Measurements from ENCODE around the gene CACNG3.
"Not testable (repeated sequence)": the region's sequence is repeated elsewhere in the genome, so short reads cannot be mapped to it uniquely, and the experiment has no call there.

The CACNG3 gene

GRCh38 chr16:24232936-24233335 is 23.2 kb upstream of the CACNG3 start:
- Histone ChIP-seq H3K27ac (no peak overlapping the region), H4K20me1 (no peaks in the 10 kb centered on the region), H3K9me3 (replicated peaks in 1 of 11) (peaks cover 4 to 17% (median 7%) of the 10 kb centered on the region in 11 experiments; a peak in 18 of 22 replicates), H3K4me2 (no peak overlapping the region), H3K4me3 (no peak overlapping the region), H3K27me3 (no peaks in the 10 kb centered on the region), H3K4me1 (no peaks in the 10 kb centered on the region), H3K36me3 (no peaks in the 10 kb centered on the region), H3K9ac (no peak overlapping the region)
- no peak for TF ChIP-seq Cebpa-rat (IDR thresholded peaks at IDR 0.05)

GRCh38 chr16:24234737-24235136 is 21.4 kb upstream of the CACNG3 start:
- H3K27ac ChIP-seq = no peak overlapping the region
- H3K9ac ChIP-seq = no peak overlapping the region
- H3K4me1 ChIP-seq = no peaks in the 10 kb centered on the region
- no peak overlapping the region for H3K4me3 ChIP-seq
- 0 out of 22 replicates have a peak, but pooled peaks cover 0 to 3% (median 0%) of the 10 kb centered on the region in 11 experiments for H3K36me3 ChIP-seq
- TF ChIP-seq Cebpa-rat (IDR thresholded peaks at IDR 0.05) = no peak
- H3K27me3 ChIP-seq = no peaks in the 10 kb centered on the region
- no peak overlapping the region for H3K4me2 ChIP-seq
- no peaks in the 10 kb centered on the region for H4K20me1 ChIP-seq
- H3K9me3 ChIP-seq (replicated peaks in 1 of 11) = peaks cover 19 to 35% (median 23%) of the 10 kb centered on the region in 11 experiments

- Histone ChIP-seq H3K27me3 (no peaks in the 10 kb centered on the region), H4K20me1 (no peaks in the 10 kb centered on the region), H3K4me1 (no peaks in the 10 kb centered on the region), H3K9ac (no peak overlapping the region), H3K27ac (no peak overlapping the region), H3K9me3 (replicated peaks in 1 of 11) (peaks cover 19 to 44% (median 24%) of the 10 kb centered on the region in 11 experiments), H3K4me3 (no peak overlapping the region), H3K4me2 (no peak overlapping the region), H3K36me3 (0 out of 22 replicates have a peak, but pooled peaks cover 0 to 3% (median 0%) of the 10 kb centered on the region in 11 experiments)
- no peak for TF ChIP-seq Cebpa-rat (IDR thresholded peaks at IDR 0.05)
Measured at GRCh38 chr16:24235806-24236205, 20.3 kb upstream of the CACNG3 start.

GRCh38 chr16:24238846-24239245 is 17.3 kb upstream of the CACNG3 start:
- H3K27ac ChIP-seq, H3K27me3 ChIP-seq, H3K4me3 ChIP-seq, H3K9ac ChIP-seq, H3K4me1 ChIP-seq, H3K4me2 ChIP-seq, H4K20me1 ChIP-seq, H3K36me3 ChIP-seq: not testable (repeated sequence)
- H3K9me3 ChIP-seq (replicated peaks in 1 of 11) = peaks cover 19 to 44% (median 24%) of the 10 kb centered on the region in 11 experiments

GRCh38 chr16:24246911-24247607 is 9.1 kb upstream of the CACNG3 start:
- Histone ChIP-seq H4K20me1 (no peaks in the 10 kb centered on the region), H3K4me2 (no peak overlapping the region), H3K9ac (no peak overlapping the region), H3K4me3 (no peak overlapping the region), H3K27ac (no peak overlapping the region), H3K36me3 (no peaks in the 10 kb centered on the region), H3K27me3 (no peaks in the 10 kb centered on the region), H3K9me3 (replicated peaks in 1 of 11) (no peaks in the 10 kb centered on the region), H3K4me1 (peaks cover 0 to 29% (median 16%) of the 10 kb centered on the region in 10 experiments; a peak in 14 of 20 replicates)
- no peak for TF ChIP-seq Cebpa-rat (IDR thresholded peaks at IDR 0.05)

- Histone ChIP-seq H3K27ac (no peak overlapping the region), H3K4me1 (peaks cover 0 to 39% (median 21%) of the 10 kb centered on the region in 10 experiments; a peak in 14 of 20 replicates), H3K9me3 (replicated peaks in 1 of 11) (no peaks in the 10 kb centered on the region), H3K36me3 (no peaks in the 10 kb centered on the region), H4K20me1 (peaks cover 0 to 4% (median 0%) of the 10 kb centered on the region in 11 experiments; a peak in 4 of 22 replicates), H3K27me3 (no peaks in the 10 kb centered on the region), H3K9ac (no peak overlapping the region), H3K4me2 (no peak overlapping the region; a peak in 1 of 22 replicates), H3K4me3 (no peak overlapping the region)
- TF ChIP-seq Cebpa-rat (IDR thresholded peaks at IDR 0.05) = no peak
Measured at GRCh38 chr16:24253192-24253591, 2.9 kb upstream of the CACNG3 start.

- no peak overlapping the region for H3K4me2 ChIP-seq
- H3K4me1 ChIP-seq = peaks cover 0 to 7% (median 0%) of the 10 kb centered on the region in 10 experiments; a peak in 4 of 20 replicates
- H3K9ac ChIP-seq = no peak overlapping the region
- TF ChIP-seq Cebpa-rat (IDR thresholded peaks at IDR 0.05) = peak in 2 of 11 experiments; percentile 50 to 65; a peak in 2 of 22 replicates
- no peak overlapping the region for H3K4me3 ChIP-seq
- H3K27me3 ChIP-seq = no peaks in the 10 kb centered on the region
- H3K9me3 ChIP-seq (replicated peaks in 1 of 11) = no peaks in the 10 kb centered on the region
- H3K36me3 ChIP-seq = no peaks in the 10 kb centered on the region
- no peak overlapping the region for H3K27ac ChIP-seq
- H4K20me1 ChIP-seq = peaks cover 0 to 4% (median 0%) of the 10 kb centered on the region in 11 experiments; a peak in 4 of 22 replicates
Measured at GRCh38 chr16:24257958-24258357, 1.8 kb downstream of the CACNG3 start.

- Histone ChIP-seq H3K4me1 (peaks cover 0 to 7% (median 0%) of the 10 kb centered on the region in 10 experiments; a peak in 2 of 20 replicates), H3K27ac (no peak overlapping the region), H4K20me1 (peaks cover 0 to 4% (median 0%) of the 10 kb centered on the region in 11 experiments; a peak in 4 of 22 replicates), H3K9ac (no peak overlapping the region), H3K36me3 (no peaks in the 10 kb centered on the region), H3K9me3 (replicated peaks in 1 of 11) (no peaks in the 10 kb centered on the region), H3K4me2 (no peak overlapping the region), H3K4me3 (no peak overlapping the region), H3K27me3 (no peaks in the 10 kb centered on the region)
- no peak for TF ChIP-seq Cebpa-rat (IDR thresholded peaks at IDR 0.05)
Measured at GRCh38 chr16:24258791-24259190, 2.7 kb downstream of the CACNG3 start.

- H3K9ac ChIP-seq = no peak overlapping the region
- TF ChIP-seq Cebpa-rat (IDR thresholded peaks at IDR 0.05) = no peak
Measured at GRCh38 chr16:24262816-24263215, 6.7 kb downstream of the CACNG3 start.

More at GRCh38 chr16:24262816-24263215, 6.7 kb downstream of the CACNG3 start:
- Histone ChIP-seq H3K4me1 (peaks cover 0 to 4% (median 0%) of the 10 kb centered on the region in 10 experiments; a peak in 2 of 20 replicates), H3K4me2 (peak overlapping the region in 1 of 11 experiments; percentile 19; a peak in 1 of 22 replicates), H3K4me3 (no peak overlapping the region), H3K9me3 (replicated peaks in 1 of 11) (no peaks in the 10 kb centered on the region), H3K36me3 (no peaks in the 10 kb centered on the region), H3K27ac (no peak overlapping the region), H4K20me1 (no peaks in the 10 kb centered on the region; a peak in 1 of 22 replicates), H3K27me3 (no peaks in the 10 kb centered on the region)
